ENCODE measurements around the gene UBE2QL1.
A peak's percentile ranks its signal among the peaks of the same experiment; 100 is the strongest.

The UBE2QL1 gene, protein sequence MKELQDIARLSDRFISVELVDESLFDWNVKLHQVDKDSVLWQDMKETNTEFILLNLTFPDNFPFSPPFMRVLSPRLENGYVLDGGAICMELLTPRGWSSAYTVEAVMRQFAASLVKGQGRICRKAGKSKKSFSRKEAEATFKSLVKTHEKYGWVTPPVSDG

DNA sequence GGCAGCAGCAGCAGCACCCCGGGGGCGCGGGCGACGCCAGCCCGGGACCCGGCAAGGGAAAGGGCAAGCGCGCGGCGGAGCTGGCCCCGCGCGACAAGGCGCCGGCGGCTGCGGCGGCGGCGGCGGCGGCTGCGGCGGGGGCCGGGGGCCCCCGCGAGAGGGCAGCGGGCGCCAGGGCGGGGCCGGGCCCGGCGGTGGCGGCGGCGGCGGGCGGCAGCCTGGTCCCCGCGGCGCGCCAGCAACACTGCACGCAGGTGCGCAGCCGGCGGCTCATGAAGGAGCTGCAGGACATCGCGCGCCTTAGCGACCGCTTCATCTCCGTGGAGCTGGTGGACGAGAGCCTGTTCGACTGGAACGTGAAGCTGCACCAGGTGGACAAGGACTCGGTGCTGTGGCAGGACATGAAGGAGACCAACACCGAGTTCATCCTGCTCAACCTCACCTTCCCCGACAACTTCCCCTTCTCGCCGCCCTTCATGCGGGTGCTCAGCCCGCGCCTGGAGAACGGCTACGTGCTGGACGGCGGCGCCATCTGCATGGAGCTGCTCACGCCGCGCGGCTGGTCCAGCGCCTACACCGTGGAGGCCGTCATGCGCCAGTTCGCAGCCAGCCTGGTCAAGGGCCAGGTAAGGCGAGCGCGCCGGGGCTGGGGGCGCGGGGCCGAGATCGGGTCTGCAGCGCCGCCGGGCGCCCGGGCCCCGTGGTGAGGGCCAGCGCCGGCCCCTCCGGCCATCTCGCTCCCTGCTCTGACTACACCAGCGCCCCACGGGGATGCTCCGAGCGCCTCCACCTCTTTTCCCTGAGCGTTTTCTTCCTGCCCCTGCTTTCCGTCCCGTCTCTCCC is at the start of gene UBE2QL1:
TSS of gene UBE2QL1 (plus strand) at position 238 of the 843 bp plus-strand sequence. CDS start at position 273, 35 bp downstream.
- H3K36me3 ChIP-seq (ENCODE audit: low read depth) = no peaks in the 10 kb centered on the region
- ATAC-seq (ENCODE audit: low read depth) (peak; percentile 68), DNase-seq (ENCODE audit: low spot score) (no peak)
- TF ChIP-seq CTCF (IDR thresholded peaks at IDR 0.05; ENCODE audit: poor library complexity, severe bottlenecking) = no peak
- no peaks in the 10 kb centered on the region for H3K9me3 ChIP-seq (ENCODE audit: severe bottlenecking)
- H3K27ac ChIP-seq (ENCODE audit: poor library complexity, severe bottlenecking) = no peak within 1 kb of the TSS
- peaks cover 48% of the 10 kb centered on the region for H3K27me3 ChIP-seq (ENCODE audit: insufficient read depth, poor library complexity, severe bottlenecking)
- no peaks in the 10 kb centered on the region for H3K4me1 ChIP-seq (ENCODE audit: insufficient read depth, poor library complexity, severe bottlenecking)
- H3K4me3 ChIP-seq (ENCODE audit: severe bottlenecking) = peak within 1 kb of the TSS; percentile 21

- Histone ChIP-seq H3K27ac (ENCODE audit: poor library complexity, severe bottlenecking) (peak overlapping the region; percentile 5), H3K36me3 (ENCODE audit: low read depth) (no peaks in the 10 kb centered on the region), H3K4me3 (ENCODE audit: severe bottlenecking) (no peak overlapping the region), H3K4me1 (ENCODE audit: insufficient read depth, poor library complexity, severe bottlenecking) (peaks cover 34% of the 10 kb centered on the region), H3K27me3 (ENCODE audit: insufficient read depth, poor library complexity, severe bottlenecking) (no peaks in the 10 kb centered on the region), H3K9me3 (ENCODE audit: severe bottlenecking) (no peaks in the 10 kb centered on the region)
- no peak for TF ChIP-seq CTCF (IDR thresholded peaks at IDR 0.05; ENCODE audit: poor library complexity, severe bottlenecking)
- DNase-seq (ENCODE audit: low spot score) (no peak), ATAC-seq (ENCODE audit: low read depth) (peak; percentile 89)
Observed at GRCh38 chr5:6399980-6400910, 48.4 kb upstream of the UBE2QL1 start.

DNA sequence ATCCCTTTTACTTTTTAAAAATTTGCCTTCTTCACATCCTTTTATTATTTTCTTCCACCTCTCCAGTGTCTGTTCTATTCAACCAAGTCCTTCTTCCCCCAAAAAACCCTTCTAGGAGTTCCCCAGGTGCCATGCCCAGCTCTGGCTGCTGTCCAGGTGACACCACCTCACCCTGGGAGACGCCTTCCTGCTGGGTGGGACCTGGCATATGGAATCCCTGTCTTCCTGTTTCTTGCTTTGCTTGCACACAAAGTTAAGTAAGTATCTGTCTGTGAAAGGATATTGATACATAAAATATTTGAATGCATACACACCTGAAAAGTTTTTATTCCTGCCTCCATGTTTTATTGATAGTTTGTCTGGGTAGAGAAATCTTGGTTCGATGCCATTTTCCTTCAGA is 47.2 kb upstream of the UBE2QL1 start:
- H3K27me3 ChIP-seq (ENCODE audit: insufficient read depth, poor library complexity, severe bottlenecking) = no peaks in the 10 kb centered on the region
- ATAC-seq (ENCODE audit: low read depth) = peak; percentile 33; the same call in 2 of the 3 replicates
- TF ChIP-seq CTCF (IDR thresholded peaks at IDR 0.05; ENCODE audit: poor library complexity, severe bottlenecking) = no peak

DNA sequence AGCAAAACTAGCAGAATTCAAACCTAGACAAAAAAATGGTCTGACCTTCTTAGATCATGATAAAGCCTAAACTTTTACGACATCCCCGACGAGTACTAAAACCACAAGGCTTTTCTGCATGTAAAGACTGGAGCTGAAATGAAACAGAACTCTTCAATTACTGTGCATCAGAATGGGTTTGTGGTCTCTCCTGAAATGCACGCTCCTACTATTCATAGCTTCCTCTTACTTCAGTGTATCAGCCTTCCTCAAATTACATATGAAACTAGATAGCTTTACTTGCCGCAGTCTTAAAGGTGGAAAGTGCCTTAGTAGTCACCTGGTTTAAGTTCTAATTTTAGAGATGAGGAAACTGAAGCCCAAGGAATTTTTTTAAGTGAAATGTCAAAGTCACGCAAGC is 45.7 kb upstream of the UBE2QL1 start:
- DNase-seq (ENCODE audit: low spot score) (no peak), ATAC-seq (ENCODE audit: low read depth) (peak; percentile 47; the same call in 2 of the 3 replicates)
- H3K9me3 ChIP-seq (ENCODE audit: severe bottlenecking) = no peaks in the 10 kb centered on the region
- no peak for TF ChIP-seq CTCF (IDR thresholded peaks at IDR 0.05; ENCODE audit: poor library complexity, severe bottlenecking)
- H3K36me3 ChIP-seq (ENCODE audit: low read depth) = no peaks in the 10 kb centered on the region
- no peak overlapping the region for H3K4me3 ChIP-seq (ENCODE audit: severe bottlenecking)
- no peaks in the 10 kb centered on the region for H3K27me3 ChIP-seq (ENCODE audit: insufficient read depth, poor library complexity, severe bottlenecking)
- peaks cover 34% of the 10 kb centered on the region for H3K4me1 ChIP-seq (ENCODE audit: insufficient read depth, poor library complexity, severe bottlenecking)
- H3K27ac ChIP-seq (ENCODE audit: poor library complexity, severe bottlenecking) = no peak overlapping the region

More for the DNA sequence above, 47.2 kb upstream of the UBE2QL1 start:
- no peak for DNase-seq (ENCODE audit: low spot score)
- Histone ChIP-seq H3K4me1 (ENCODE audit: insufficient read depth, poor library complexity, severe bottlenecking) (peaks cover 34% of the 10 kb centered on the region), H3K9me3 (ENCODE audit: severe bottlenecking) (no peaks in the 10 kb centered on the region), H3K36me3 (ENCODE audit: low read depth) (no peaks in the 10 kb centered on the region), H3K4me3 (ENCODE audit: severe bottlenecking) (no peak overlapping the region), H3K27ac (ENCODE audit: poor library complexity, severe bottlenecking) (peak overlapping the region; percentile 5)

Data from RWPE2 (cell line).